ENCODE data around the gene FAM124A. TPM values are rescaled to one million over a fixed set of nuclear protein-coding genes. Genes with fewer than 3 reads are reported as not detected.

The FAM124A gene
- total and polyA plus RNA-seq, 10 of the 15 experiments (the other 5 are each of a cell fraction or from before 2014, with no cell fraction given): not detected

- Histone ChIP-seq H3K4me3 (no peak overlapping the region), H2AFZ (ENCODE audit: control insufficient read depth, low read depth, low read length) (no peak overlapping the region), H3K4me2 (ENCODE audit: control insufficient read depth, insufficient read depth) (no peak overlapping the region), H3K36me3 (ENCODE audit: control insufficient read depth in 2 of 2, insufficient read depth in 2 of 2, low read length in 1 of 2) (no peaks in the 10 kb centered on the region), H4K20me1 (ENCODE audit: control insufficient read depth, insufficient read depth) (no peaks in the 10 kb centered on the region), H3K27ac (ENCODE audit: control insufficient read depth, insufficient read depth) (no peak overlapping the region), H3K9ac (ENCODE audit: control insufficient read depth, insufficient read depth, low read length) (no peak overlapping the region), H3K4me1 (ENCODE audit: control insufficient read depth, insufficient read depth, low read length) (no peaks in the 10 kb centered on the region), H3K79me2 (ENCODE audit: control insufficient read depth, insufficient read depth, low read length) (no peaks in the 10 kb centered on the region), H3K9me3 (replicated peaks; ENCODE audit: control insufficient read depth, insufficient read depth, low read length) (no peaks in the 10 kb centered on the region), H3K27me3 (replicated peaks in 1 of 2; ENCODE audit: control insufficient read depth in 2 of 2, insufficient read depth in 2 of 2, low read length in 1 of 2) (no peaks in the 10 kb centered on the region; a peak in 1 of 4 replicates)
- DNase-seq (ENCODE audit: low read depth, low spot score) (no peak), FAIRE-seq (no peak), ATAC-seq (no peak)
- no peak for TF ChIP-seq ZBTB40 (IDR thresholded peaks at IDR 0.05; ENCODE audit: borderline replicate concordance)
- TF ChIP-seq MLLT1 (IDR thresholded peaks at IDR 0.05): no peak
- no peak for TF ChIP-seq IRF4 (IDR thresholded peaks at IDR 0.05; ENCODE audit: low read depth, low read length)
- TF ChIP-seq CBX3 (IDR thresholded peaks at IDR 0.05; ENCODE audit: borderline replicate concordance, low read depth): no peak
- TF ChIP-seq SPI1 (IDR thresholded peaks at IDR 0.05; ENCODE audit: borderline replicate concordance, insufficient read depth, low read depth, low read length): peak; percentile 22; the same call in 1 of the 2 replicates
- in situ Hi-C loops (cut with MboI): no loop called here
- 37% methylated on average over 12 of the region's 12 CpGs for WGBS (ENCODE audit: insufficient coverage, insufficient replicate concordance, low lambda C conversion rate, missing lambda C conversion rate)
- CTCF ChIA-PET: interaction anchor here (0.9 kb wide), 1 partner anchor 94 kb away, joined by 3 read pairs; no protein-coding TSS in a partner anchor
- POLR2A ChIA-PET: no interaction called here
- intact Hi-C loops (cut with micrococcal nuclease; ENCODE audit: unreplicated experiment): no loop called here
- SMC1A ChIA-PET (ENCODE audit: uncharacterized antibody, unreplicated experiment): no interaction called here
- RAD21 ChIA-PET (ENCODE audit: unreplicated experiment): no interaction called here
- BruUV-seq (replicated peaks): no TSS peak
Observed at GRCh38 chr13:51191743-51192142, 30.5 kb upstream of the FAM124A start.

Data from GM12878 (cell line).